HG03575 (cell line): Measurements from ENCODE around the gene TMEM106A.
"Not testable (repeated sequence)": the region's sequence is repeated elsewhere in the genome, so short reads cannot be mapped to it uniquely, and the experiment has no call there.

Experiments
- ATAC-seq: cut with Tn5 transposase; IDR thresholded peaks from one replicate; pipeline ENCODE4 v1.9.1; 2021; ENCODE audit not compliant: unreplicated experiment, insufficient number of reproducible peaks, low FRiP score; ENCODE audit errors: extremely low read depth

Gene TMEM106A

DNA sequence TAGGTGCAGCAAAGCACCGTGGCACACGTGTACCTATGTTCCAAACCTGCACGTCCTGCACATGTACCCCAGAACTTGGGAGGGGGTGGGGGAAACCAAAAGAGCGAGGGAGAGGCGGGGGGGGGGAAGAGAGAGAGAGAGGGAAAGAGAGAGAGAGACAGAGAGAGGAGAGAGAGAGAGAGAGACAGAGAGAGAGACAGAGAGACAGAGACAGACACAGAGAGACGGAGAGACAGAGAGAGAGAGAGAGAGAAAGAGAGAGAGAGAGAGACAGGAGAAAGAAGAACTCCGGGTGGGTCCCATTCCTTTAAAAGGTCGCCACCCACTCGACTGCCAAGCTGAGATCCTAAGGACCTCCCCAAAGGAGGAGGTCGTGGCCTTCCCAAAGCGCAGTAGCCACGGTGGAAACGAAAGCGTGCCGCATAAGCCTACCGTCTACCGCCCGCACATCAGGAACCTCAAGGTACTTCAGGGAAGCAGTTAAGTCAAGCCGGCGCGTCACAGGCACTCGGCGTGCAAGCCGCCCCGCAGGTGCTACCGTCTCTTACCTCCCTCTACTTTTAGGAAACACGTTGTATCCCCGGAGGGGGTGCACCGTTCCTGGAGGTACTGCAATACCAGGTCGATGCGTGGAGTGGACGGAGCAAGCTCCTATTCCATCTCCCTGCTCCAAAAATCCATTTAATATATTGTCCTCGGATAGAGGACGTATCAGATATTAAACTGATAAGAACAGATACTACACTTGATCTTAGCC is 29.1 kb downstream of the TMEM106A start:
- not testable (repeated sequence) for ATAC-seq

DNA sequence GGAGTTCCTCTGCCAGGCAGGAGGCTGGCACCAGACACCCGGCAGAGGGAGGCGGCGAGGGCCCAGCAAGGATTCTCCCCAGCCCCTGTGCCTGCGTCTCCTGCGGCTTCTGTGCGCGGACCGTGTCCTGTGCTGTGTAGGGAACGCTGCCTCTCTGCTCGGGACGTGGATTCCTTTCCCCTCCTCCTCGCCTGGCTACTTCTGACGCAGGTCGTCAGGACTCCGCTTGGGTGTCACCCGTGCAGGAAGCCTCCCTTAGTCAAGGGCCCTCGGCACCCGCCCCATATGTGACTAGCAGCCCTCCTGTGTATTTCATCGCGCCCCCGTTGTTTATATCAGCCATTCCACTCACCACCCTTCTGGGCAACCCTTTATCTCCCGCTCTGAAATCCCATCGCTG is 34.8 kb downstream of the TMEM106A start:
- ATAC-seq = not testable (repeated sequence)
